ENCODE measurements around the gene CDH23. TPM values are rescaled to one million over a fixed set of nuclear protein-coding genes. Genes with fewer than 3 reads are reported as not detected.

The CDH23 gene
- total RNA-seq, 1 experiment from 2014 or later = not detected

DNA sequence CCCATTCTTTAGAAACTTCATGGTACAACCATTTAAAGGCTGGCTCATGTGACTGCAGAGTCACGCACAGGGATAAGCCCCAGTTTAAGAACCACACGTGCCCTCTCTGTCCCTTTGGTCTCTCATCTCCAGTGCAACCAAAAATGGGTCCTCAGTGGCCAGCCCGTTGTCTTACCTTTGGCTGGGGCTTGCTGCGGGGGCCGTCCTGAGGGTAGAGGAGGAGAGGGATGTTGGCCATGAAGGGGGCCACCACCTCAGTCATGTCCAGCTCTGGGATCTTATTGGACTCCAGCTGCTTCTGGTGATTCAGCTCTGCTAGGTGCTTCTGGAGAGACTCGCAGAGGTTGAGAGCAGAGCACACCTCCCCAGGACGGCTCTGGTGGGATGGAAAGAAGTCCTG is 432.0 kb downstream of the CDH23 start:
- CTCF ChIA-PET = no interaction called here
- peaks cover 20% of the 10 kb centered on the region for H3K79me2 ChIP-seq (ENCODE audit: low read length)
- no peak for DNase-seq
- no peak overlapping the region for H3K27ac ChIP-seq (ENCODE audit: low read length)
- no TSS peak for BruUV-seq (replicated peaks)
- H3K9ac ChIP-seq (ENCODE audit: low read length) = no peak overlapping the region
- no peak overlapping the region for H2AFZ ChIP-seq (ENCODE audit: low read length)
- no peaks in the 10 kb centered on the region for H3K9me2 ChIP-seq (replicated peaks; ENCODE audit: low read length)
- H3K36me3 ChIP-seq (ENCODE audit: low read depth, low read length) = peaks cover 48% of the 10 kb centered on the region
- no peak for ATAC-seq
- intact Hi-C loops (cut with micrococcal nuclease) = no loop called here
- H3K4me3 ChIP-seq (ENCODE audit: low read length) = no peak overlapping the region
- POLR2A ChIA-PET (ENCODE audit: unreplicated experiment) = no interaction called here
- no peaks in the 10 kb centered on the region for H3K9me3 ChIP-seq (ENCODE audit: low read length)
- H4K20me1 ChIP-seq (ENCODE audit: low read length) = peaks cover 4% of the 10 kb centered on the region; the same call in 1 of the 2 replicates
- no peaks in the 10 kb centered on the region for H3F3A ChIP-seq (ENCODE audit: low read length, unreplicated experiment)
- TF ChIP-seq, protein P1, sequence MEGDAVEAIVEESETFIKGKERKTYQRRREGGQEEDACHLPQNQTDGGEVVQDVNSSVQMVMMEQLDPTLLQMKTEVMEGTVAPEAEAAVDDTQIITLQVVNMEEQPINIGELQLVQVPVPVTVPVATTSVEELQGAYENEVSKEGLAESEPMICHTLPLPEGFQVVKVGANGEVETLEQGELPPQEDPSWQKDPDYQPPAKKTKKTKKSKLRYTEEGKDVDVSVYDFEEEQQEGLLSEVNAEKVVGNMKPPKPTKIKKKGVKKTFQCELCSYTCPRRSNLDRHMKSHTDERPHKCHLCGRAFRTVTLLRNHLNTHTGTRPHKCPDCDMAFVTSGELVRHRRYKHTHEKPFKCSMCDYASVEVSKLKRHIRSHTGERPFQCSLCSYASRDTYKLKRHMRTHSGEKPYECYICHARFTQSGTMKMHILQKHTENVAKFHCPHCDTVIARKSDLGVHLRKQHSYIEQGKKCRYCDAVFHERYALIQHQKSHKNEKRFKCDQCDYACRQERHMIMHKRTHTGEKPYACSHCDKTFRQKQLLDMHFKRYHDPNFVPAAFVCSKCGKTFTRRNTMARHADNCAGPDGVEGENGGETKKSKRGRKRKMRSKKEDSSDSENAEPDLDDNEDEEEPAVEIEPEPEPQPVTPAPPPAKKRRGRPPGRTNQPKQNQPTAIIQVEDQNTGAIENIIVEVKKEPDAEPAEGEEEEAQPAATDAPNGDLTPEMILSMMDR (conservative IDR thresholded peaks at IDR 0.05; ENCODE audit: low read depth, low read length) = no peak
- TF ChIP-seq EZH2phosphoT487 (IDR thresholded peaks at IDR 0.05; ENCODE audit: borderline replicate concordance, low read length) (no peak), EZH2 (IDR thresholded peaks at IDR 0.05; ENCODE audit: low read length, unreplicated experiment) (no peak)
- H3K4me1 ChIP-seq (ENCODE audit: insufficient read depth, low read length) = peaks cover 13% of the 10 kb centered on the region
- H3K4me2 ChIP-seq (ENCODE audit: low read length) = no peak overlapping the region
- H3K27me3 ChIP-seq (ENCODE audit: low read length) = no peaks in the 10 kb centered on the region

DNA sequence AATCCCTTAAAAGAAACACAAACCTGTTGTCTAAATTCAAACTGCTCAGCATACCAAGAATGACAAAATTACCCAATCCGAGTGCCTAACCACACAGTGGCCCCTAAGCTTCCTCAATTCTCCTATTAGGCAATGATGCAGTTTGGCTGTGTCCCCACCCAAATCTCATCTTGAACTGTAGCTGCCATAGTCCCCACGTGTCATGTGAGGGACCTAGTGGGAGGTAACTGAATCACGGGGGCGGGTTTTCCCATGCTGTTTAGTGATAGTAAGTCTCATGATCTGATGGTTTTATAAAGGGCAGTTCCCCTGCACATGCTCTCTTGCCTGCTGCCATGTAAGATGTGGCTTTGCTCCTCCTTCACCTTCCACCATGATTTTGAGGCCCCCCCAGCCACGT is 432.5 kb downstream of the CDH23 start:
- POLR2A ChIA-PET (ENCODE audit: unreplicated experiment) = no interaction called here
- no TSS peak for BruUV-seq (replicated peaks)
- H3K79me2 ChIP-seq (ENCODE audit: low read length) = peaks cover 25% of the 10 kb centered on the region

DNA sequence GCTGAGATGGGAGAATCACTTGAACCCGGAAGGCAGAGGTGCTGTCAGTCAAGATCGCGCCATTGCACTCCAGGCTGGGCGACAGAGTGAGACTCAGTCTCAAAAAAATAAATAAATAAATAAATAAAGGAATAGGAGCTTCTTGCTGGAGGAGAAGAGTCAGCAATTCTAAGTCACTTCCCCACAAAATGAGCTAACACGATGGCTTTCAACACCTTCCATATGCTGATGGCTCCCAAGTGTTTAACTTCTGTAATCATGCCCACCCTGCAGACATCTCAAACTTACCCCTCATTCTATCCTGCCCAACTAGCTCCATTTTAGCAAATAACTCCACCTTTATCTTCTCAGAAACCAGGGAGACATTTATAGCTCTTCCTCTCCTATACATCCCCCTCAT is 433.2 kb downstream of the CDH23 start:
- BruUV-seq (replicated peaks) = no TSS peak
- intact Hi-C loops (cut with micrococcal nuclease) = loop anchor here (5.0 kb wide), 1 partner anchor 67 kb away; no protein-coding TSS in a partner anchor
- H3K27me3 ChIP-seq (ENCODE audit: low read length) = no peaks in the 10 kb centered on the region
- H3K79me2 ChIP-seq (ENCODE audit: low read length) = peaks cover 32% of the 10 kb centered on the region
- H2AFZ ChIP-seq (ENCODE audit: low read length) = no peak overlapping the region
- H3K4me2 ChIP-seq (ENCODE audit: low read length) = no peak overlapping the region
- ATAC-seq (no peak), DNase-seq (no peak)
- TF ChIP-seq EZH2phosphoT487 (IDR thresholded peaks at IDR 0.05; ENCODE audit: borderline replicate concordance, low read length) (no peak), EZH2 (IDR thresholded peaks at IDR 0.05; ENCODE audit: low read length, unreplicated experiment) (no peak)
- TF ChIP-seq, protein P1 (conservative IDR thresholded peaks at IDR 0.05; ENCODE audit: low read depth, low read length) = no peak
- H3K9me2 ChIP-seq (replicated peaks; ENCODE audit: low read length) = no peaks in the 10 kb centered on the region
- peaks cover 49% of the 10 kb centered on the region for H3K36me3 ChIP-seq (ENCODE audit: low read depth, low read length)
- peaks cover 4% of the 10 kb centered on the region; the same call in 1 of the 2 replicates for H4K20me1 ChIP-seq (ENCODE audit: low read length)
- POLR2A ChIA-PET (ENCODE audit: unreplicated experiment) = no interaction called here
- H3K4me3 ChIP-seq (ENCODE audit: low read length) = no peak overlapping the region
- no peak overlapping the region for H3K9ac ChIP-seq (ENCODE audit: low read length)
- CTCF ChIA-PET = no interaction called here
- H3K4me1 ChIP-seq (ENCODE audit: insufficient read depth, low read length) = peaks cover 13% of the 10 kb centered on the region
- H3K9me3 ChIP-seq (ENCODE audit: low read length) = no peaks in the 10 kb centered on the region
- H3K27ac ChIP-seq (ENCODE audit: low read length) = no peak overlapping the region
- no peaks in the 10 kb centered on the region for H3F3A ChIP-seq (ENCODE audit: low read length, unreplicated experiment)

More for the DNA sequence above, 432.5 kb downstream of the CDH23 start:
- CTCF ChIA-PET = no interaction called here
- H3K9me2 ChIP-seq (replicated peaks; ENCODE audit: low read length) = no peaks in the 10 kb centered on the region
- TF ChIP-seq EZH2phosphoT487 (IDR thresholded peaks at IDR 0.05; ENCODE audit: borderline replicate concordance, low read length) (no peak), EZH2 (IDR thresholded peaks at IDR 0.05; ENCODE audit: low read length, unreplicated experiment) (no peak)
- TF ChIP-seq, protein P1 (conservative IDR thresholded peaks at IDR 0.05; ENCODE audit: low read depth, low read length) = no peak
- ATAC-seq = no peak
- H3F3A ChIP-seq (ENCODE audit: low read length, unreplicated experiment) = no peaks in the 10 kb centered on the region
- no peak for DNase-seq
- no peaks in the 10 kb centered on the region for H3K27me3 ChIP-seq (ENCODE audit: low read length)
- peaks cover 13% of the 10 kb centered on the region for H3K4me1 ChIP-seq (ENCODE audit: insufficient read depth, low read length)
- peaks cover 49% of the 10 kb centered on the region for H3K36me3 ChIP-seq (ENCODE audit: low read depth, low read length)
- H3K27ac ChIP-seq (ENCODE audit: low read length) = no peak overlapping the region
- H3K9me3 ChIP-seq (ENCODE audit: low read length) = no peaks in the 10 kb centered on the region
- H3K4me2 ChIP-seq (ENCODE audit: low read length) = no peak overlapping the region
- no peak overlapping the region for H2AFZ ChIP-seq (ENCODE audit: low read length)
- H4K20me1 ChIP-seq (ENCODE audit: low read length) = peaks cover 4% of the 10 kb centered on the region; the same call in 1 of the 2 replicates
- intact Hi-C loops (cut with micrococcal nuclease) = no loop called here
- H3K9ac ChIP-seq (ENCODE audit: low read length) = no peak overlapping the region
- H3K4me3 ChIP-seq (ENCODE audit: low read length) = no peak overlapping the region
